SW 1271 (cell line): ENCODE measurements around the gene CLEC11A.
"Not testable (repeated sequence)": the region's sequence is repeated elsewhere in the genome, so short reads cannot be mapped to it uniquely, and the experiment has no call there.

ENCODE experiments used
- DNase-seq, 2 experiments: peaks; one replicate each; lab custom pipeline; 2025; lab: John Stamatoyannopoulos, UW

CLEC11A gene

DNA sequence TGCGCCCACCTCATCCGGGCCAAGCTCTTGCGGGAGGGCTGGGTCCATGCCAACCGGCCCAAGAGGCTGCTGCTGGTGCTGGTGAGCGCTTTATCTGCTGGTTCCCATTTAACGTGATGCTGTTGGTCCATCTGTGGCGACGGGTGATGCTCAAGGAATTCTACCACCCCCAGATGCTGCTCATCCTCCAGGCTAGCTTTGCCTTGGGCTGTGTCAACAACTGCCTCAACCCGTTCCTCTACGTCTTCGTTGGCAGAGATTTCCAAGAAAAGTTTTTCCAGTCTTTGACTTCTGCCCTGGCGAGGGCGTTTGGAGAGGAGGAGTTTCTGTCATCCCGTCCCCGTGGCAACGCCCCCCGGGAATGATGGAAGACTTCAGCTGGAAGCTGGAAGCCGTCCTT, 35.9 kb downstream of the CLEC11A start:
- not testable (repeated sequence) for DNase-seq

DNA sequence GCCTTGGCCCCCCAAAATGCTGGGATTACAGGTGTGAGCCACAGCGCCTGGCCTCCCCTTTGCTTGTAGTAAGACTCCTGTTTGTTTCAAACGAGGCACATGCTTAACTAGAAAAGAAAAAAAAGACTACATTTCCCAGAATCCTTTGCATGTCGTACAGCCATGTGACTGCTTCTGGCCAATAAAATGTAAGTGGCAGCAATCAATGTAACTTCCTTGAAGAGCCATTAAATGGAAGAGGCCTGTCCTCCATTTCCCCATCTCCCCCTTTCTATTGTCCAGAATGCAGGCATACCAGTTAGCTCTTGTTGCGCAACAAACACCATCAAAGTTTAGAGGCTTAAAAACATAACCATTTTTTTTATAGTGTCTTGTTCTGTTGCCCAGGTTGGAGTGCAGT, 36.7 kb downstream of the CLEC11A start:
- DNase-seq: peak in 1 of 2 experiments; percentile 47

GRCh38 chr19:50761501-50761900, 38.3 kb downstream of the CLEC11A start:
- DNase-seq: not testable (repeated sequence)

DNA sequence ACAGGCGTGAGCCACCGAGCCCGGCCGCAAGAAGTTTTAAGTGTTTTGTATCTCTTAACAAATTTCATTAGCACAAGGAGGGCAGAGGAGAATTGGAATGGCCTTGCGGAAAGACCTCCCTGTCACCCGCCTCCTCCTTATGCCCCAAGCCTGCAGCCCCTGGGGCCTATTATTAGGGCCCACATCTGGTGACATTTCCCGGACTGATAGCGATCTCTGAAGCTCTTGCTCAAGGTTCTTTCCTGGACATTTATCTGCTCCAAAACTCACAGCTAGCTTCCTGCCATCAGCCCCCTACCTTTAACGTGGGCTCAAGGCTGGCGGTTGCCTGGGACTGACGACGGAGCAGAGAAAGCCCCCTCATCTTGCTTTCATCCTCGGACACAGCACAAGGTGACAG, 40.4 kb downstream of the CLEC11A start:
- DNase-seq: not testable (repeated sequence)

DNA sequence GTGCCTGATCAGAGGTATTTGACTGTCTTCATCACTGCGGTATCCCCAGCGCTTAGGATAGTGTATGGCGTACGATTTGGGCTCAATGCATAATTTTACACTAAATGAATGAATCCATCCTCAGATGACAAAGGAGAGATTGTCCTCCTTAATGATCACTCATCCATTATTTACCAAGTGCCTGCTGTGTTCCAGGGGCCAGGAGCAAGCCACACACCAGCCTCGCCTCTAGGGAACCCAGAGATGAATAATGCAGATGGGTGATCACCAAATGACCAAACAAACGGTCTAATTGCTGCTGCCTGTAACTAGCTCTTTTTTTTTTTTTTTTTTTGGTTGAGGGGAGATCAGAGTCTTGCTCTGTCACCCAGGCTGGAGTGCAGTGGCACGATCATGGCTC, 41.2 kb downstream of the CLEC11A start:
- DNase-seq: no peak

- DNase-seq: not testable (repeated sequence)
Measured at GRCh38 chr19:50766746-50767145, 43.6 kb downstream of the CLEC11A start.

DNA sequence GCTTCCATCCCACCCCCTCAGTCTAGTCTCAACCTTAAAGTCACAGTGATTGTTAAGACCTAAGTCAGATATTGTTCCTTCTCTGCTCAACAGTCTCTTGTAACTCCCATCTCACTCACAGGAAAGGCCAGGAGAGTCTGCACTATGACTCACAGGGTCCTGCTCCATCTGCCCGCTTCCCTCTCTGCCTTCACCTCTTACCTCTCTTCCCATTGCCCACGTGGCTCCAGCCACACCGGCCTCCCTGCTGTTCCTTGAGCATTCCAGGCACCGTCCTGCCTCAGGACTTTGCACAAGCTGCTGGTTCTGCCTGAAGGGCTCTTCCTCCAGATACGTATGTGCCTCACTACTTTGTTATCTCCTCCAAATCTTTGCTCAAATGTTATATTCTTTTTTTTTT, 44.1 kb downstream of the CLEC11A start:
- DNase-seq: peak in 1 of 2 experiments; percentile 20

DNA sequence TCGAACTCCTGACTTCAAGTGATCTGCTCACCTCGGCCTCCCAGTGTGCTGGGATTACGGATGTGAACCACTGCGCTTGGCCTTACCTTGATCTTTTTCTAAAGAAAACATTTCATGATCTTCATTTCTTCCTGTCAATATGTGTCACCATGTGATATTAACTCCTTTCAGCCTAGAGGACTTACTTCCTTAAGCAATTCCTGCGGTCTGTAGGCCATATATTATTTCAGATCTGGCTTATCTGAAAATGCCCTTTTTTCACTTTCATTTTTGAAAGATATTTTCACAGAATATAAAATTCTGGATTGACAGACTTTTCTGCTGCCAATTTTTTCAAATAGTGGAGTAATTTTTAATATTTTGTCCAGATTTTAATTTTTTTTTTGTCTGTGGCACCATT, 45.1 kb downstream of the CLEC11A start:
- no peak for DNase-seq

GRCh38 chr19:50770164-50770563, 47.0 kb downstream of the CLEC11A start, which contains the start of gene GPR32:
TSS of gene GPR32 (plus strand) at chr19:50770464. CDS start at chr19:50770601, 137 bp downstream.
- not testable (repeated sequence) for DNase-seq

DNA sequence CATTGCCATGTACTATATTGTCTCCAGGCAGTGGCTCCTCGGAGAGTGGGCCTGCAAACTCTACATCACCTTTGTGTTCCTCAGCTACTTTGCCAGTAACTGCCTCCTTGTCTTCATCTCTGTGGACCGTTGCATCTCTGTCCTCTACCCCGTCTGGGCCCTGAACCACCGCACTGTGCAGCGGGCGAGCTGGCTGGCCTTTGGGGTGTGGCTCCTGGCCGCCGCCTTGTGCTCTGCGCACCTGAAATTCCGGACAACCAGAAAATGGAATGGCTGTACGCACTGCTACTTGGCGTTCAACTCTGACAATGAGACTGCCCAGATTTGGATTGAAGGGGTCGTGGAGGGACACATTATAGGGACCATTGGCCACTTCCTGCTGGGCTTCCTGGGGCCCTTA, 47.7 kb downstream of the CLEC11A start:
- DNase-seq: no peak

DNA sequence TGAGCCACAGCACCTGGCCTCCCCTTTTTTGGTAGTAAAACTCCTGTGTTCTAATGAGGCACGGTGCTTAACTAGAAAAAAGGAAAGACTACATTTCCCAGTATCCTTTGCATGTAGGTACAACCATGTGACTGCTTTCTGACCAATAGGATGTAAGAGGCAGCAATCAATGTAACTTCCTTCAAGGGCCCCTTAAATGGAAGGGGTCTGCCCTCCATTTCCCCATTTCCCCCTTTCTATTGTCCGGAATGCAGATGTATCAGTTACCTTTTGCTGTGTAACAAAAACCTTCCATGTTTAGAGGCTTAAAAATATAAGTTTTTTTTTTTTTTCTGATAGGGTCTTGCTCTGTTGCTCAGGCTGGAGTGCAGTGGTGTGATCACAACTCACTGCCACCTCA, 49.3 kb downstream of the CLEC11A start:
- peak in 1 of 2 experiments; percentile 26 for DNase-seq

GRCh38 chr19:50772912-50773311, 49.7 kb downstream of the CLEC11A start:
- not testable (repeated sequence) for DNase-seq

GRCh38 chr19:50773454-50773853, 50.3 kb downstream of the CLEC11A start:
- DNase-seq: not testable (repeated sequence)
